Measurements from ENCODE around the gene TRPM1. TPM values are rescaled to one million over a fixed set of nuclear protein-coding genes. Genes with fewer than 3 reads are reported as not detected.

TRPM1 gene
- total RNA-seq, 1 experiment from 2014 or later = 0.77 TPM

DNA sequence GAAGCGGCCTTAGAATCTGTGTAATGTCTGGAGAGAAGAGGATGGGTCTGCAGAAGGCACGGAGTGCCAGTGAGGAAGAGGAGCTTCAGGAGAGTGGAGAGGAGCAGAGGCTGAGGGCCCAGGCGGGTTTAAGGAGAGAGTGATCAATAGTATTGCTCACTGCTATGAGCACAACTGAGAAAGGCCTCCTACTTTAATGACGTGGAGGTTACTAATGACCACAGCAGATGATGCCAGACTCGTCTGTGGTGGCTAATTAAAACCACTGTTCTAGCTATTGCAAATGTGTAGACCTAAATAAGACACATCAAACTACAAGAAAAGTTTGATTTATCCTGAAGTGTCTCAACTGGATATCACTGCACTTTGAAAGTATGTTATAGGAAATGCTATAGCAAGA, 143.3 kb downstream of the TRPM1 start (continued):
- TF ChIP-seq, protein P1, sequence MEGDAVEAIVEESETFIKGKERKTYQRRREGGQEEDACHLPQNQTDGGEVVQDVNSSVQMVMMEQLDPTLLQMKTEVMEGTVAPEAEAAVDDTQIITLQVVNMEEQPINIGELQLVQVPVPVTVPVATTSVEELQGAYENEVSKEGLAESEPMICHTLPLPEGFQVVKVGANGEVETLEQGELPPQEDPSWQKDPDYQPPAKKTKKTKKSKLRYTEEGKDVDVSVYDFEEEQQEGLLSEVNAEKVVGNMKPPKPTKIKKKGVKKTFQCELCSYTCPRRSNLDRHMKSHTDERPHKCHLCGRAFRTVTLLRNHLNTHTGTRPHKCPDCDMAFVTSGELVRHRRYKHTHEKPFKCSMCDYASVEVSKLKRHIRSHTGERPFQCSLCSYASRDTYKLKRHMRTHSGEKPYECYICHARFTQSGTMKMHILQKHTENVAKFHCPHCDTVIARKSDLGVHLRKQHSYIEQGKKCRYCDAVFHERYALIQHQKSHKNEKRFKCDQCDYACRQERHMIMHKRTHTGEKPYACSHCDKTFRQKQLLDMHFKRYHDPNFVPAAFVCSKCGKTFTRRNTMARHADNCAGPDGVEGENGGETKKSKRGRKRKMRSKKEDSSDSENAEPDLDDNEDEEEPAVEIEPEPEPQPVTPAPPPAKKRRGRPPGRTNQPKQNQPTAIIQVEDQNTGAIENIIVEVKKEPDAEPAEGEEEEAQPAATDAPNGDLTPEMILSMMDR (IDR thresholded peaks at IDR 0.05) = no peak
- TF ChIP-seq, protein P2, sequence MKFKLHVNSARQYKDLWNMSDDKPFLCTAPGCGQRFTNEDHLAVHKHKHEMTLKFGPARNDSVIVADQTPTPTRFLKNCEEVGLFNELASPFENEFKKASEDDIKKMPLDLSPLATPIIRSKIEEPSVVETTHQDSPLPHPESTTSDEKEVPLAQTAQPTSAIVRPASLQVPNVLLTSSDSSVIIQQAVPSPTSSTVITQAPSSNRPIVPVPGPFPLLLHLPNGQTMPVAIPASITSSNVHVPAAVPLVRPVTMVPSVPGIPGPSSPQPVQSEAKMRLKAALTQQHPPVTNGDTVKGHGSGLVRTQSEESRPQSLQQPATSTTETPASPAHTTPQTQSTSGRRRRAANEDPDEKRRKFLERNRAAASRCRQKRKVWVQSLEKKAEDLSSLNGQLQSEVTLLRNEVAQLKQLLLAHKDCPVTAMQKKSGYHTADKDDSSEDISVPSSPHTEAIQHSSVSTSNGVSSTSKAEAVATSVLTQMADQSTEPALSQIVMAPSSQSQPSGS (CRISPR knock-in tag; IDR thresholded peaks at IDR 0.05; ENCODE audit: borderline replicate concordance, low read depth) = no peak
- no peak for TF ChIP-seq ZNF396 (CRISPR knock-in tag; IDR thresholded peaks at IDR 0.05; ENCODE audit: borderline replicate concordance)
- no peak for TF ChIP-seq SOX15 (CRISPR knock-in tag; IDR thresholded peaks at IDR 0.05)
- TF ChIP-seq, protein P3, sequence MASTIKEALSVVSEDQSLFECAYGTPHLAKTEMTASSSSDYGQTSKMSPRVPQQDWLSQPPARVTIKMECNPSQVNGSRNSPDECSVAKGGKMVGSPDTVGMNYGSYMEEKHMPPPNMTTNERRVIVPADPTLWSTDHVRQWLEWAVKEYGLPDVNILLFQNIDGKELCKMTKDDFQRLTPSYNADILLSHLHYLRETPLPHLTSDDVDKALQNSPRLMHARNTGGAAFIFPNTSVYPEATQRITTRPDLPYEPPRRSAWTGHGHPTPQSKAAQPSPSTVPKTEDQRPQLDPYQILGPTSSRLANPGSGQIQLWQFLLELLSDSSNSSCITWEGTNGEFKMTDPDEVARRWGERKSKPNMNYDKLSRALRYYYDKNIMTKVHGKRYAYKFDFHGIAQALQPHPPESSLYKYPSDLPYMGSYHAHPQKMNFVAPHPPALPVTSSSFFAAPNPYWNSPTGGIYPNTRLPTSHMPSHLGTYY (CRISPR knock-in tag; IDR thresholded peaks at IDR 0.05) = no peak

DNA sequence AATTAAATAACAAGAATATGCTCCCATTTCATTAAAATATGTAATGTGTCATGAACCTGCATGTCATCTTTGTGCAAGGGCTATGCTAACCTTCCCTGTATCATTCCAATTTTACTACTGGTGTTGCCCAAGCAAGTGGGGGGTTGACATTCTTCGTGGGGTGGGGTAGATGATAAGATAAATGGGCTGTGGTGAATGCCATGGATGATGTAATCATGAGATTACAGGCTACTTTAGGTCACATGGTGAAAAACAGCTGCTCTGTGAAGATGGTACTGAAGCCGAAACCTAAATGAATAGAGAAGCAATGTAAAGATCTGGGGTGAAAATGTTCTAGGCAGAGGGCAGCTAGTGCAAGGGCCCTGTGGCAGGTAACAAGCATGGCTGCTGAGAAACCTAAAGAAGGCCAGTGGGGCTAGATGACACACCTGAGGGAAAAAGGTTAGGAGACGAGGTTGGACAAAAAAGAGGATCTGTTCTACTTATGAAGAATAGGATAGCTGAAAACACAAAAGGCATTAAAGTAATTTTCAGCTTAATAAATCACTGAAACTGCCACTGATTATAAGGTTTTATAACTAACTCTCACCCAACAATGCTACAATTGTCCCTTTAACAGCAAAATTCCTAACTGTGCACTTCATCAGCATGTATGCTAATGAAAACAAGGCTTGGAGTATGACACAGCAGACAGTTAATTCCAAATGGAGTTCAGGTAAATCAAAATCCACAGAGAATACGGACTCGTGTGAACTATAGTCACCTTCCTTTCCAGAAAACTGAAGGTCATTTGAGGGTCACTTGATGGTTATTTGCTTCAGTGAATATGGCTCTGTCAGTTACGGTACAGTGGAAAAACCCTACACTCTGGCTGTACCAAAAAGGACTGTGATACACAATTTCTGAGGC, 145.1 kb downstream of the TRPM1 start:
- ChIA-PET CTCF (no interaction called here), POLR2A (no interaction called here)
- Mint-ChIP-seq H3K27ac (no peak overlapping the region), H3K4me1 (peaks cover 3% of the 10 kb centered on the region; the same call in 1 of the 2 replicates), H3K36me3 (peaks cover 58% of the 10 kb centered on the region), H3K9me3 (no peaks in the 10 kb centered on the region), H3K27me3 (ENCODE audit: low read depth) (no peaks in the 10 kb centered on the region), H3K4me3 (no peak overlapping the region)
- no peak for ATAC-seq
- DNase-seq (ENCODE audit: low spot score) = no peak
- TF ChIP-seq, protein P2 (CRISPR knock-in tag; IDR thresholded peaks at IDR 0.05; ENCODE audit: borderline replicate concordance, low read depth) = no peak
- TF ChIP-seq NFE2L1 (CRISPR knock-in tag; IDR thresholded peaks at IDR 0.05) (no peak), CREB1 (CRISPR knock-in tag; IDR thresholded peaks at IDR 0.05) (no peak), GABPB1 (CRISPR knock-in tag; IDR thresholded peaks at IDR 0.05) (no peak), FOXJ3 (CRISPR knock-in tag; IDR thresholded peaks at IDR 0.05; ENCODE audit: borderline replicate concordance) (no peak), TP53 (CRISPR knock-in tag; IDR thresholded peaks at IDR 0.05) (no peak), SMAD3 (CRISPR knock-in tag; IDR thresholded peaks at IDR 0.05; ENCODE audit: borderline replicate concordance) (no peak), FOXK1 (CRISPR knock-in tag; IDR thresholded peaks at IDR 0.05) (no peak), ZNF671 (CRISPR knock-in tag; IDR thresholded peaks at IDR 0.05) (no peak), ZNF263 (CRISPR knock-in tag; IDR thresholded peaks at IDR 0.05; ENCODE audit: low read depth) (no peak), ZNF121 (CRISPR knock-in tag; IDR thresholded peaks at IDR 0.05) (no peak)
- TF ChIP-seq, protein P1 (IDR thresholded peaks at IDR 0.05) = no peak
- TF ChIP-seq, protein P4, sequence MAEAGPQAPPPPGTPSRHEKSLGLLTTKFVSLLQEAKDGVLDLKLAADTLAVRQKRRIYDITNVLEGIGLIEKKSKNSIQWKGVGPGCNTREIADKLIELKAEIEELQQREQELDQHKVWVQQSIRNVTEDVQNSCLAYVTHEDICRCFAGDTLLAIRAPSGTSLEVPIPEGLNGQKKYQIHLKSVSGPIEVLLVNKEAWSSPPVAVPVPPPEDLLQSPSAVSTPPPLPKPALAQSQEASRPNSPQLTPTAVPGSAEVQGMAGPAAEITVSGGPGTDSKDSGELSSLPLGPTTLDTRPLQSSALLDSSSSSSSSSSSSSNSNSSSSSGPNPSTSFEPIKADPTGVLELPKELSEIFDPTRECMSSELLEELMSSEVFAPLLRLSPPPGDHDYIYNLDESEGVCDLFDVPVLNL (CRISPR knock-in tag; IDR thresholded peaks at IDR 0.05; ENCODE audit: borderline replicate concordance, low read depth) = no peak
- TF ChIP-seq, protein P5, sequence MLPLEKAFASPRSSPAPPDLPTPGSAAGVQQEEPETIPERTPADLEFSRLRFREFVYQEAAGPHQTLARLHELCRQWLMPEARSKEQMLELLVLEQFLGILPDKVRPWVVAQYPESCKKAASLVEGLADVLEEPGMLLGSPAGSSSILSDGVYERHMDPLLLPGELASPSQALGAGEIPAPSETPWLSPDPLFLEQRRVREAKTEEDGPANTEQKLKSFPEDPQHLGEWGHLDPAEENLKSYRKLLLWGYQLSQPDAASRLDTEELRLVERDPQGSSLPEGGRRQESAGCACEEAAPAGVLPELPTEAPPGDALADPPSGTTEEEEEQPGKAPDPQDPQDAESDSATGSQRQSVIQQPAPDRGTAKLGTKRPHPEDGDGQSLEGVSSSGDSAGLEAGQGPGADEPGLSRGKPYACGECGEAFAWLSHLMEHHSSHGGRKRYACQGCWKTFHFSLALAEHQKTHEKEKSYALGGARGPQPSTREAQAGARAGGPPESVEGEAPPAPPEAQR (CRISPR knock-in tag; IDR thresholded peaks at IDR 0.05) = no peak
- TF ChIP-seq, protein P6, sequence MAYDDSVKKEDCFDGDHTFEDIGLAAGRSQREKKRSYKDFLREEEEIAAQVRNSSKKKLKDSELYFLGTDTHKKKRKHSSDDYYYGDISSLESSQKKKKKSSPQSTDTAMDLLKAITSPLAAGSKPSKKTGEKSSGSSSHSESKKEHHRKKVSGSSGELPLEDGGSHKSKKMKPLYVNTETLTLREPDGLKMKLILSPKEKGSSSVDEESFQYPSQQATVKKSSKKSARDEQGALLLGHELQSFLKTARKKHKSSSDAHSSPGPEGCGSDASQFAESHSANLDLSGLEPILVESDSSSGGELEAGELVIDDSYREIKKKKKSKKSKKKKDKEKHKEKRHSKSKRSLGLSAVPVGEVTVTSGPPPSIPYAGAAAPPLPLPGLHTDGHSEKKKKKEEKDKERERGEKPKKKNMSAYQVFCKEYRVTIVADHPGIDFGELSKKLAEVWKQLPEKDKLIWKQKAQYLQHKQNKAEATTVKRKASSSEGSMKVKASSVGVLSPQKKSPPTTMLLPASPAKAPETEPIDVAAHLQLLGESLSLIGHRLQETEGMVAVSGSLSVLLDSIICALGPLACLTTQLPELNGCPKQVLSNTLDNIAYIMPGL (CRISPR knock-in tag; IDR thresholded peaks at IDR 0.05) = no peak
- TF ChIP-seq, protein P7, sequence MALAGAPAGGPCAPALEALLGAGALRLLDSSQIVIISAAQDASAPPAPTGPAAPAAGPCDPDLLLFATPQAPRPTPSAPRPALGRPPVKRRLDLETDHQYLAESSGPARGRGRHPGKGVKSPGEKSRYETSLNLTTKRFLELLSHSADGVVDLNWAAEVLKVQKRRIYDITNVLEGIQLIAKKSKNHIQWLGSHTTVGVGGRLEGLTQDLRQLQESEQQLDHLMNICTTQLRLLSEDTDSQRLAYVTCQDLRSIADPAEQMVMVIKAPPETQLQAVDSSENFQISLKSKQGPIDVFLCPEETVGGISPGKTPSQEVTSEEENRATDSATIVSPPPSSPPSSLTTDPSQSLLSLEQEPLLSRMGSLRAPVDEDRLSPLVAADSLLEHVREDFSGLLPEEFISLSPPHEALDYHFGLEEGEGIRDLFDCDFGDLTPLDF (CRISPR knock-in tag; IDR thresholded peaks at IDR 0.05) = no peak
- TF ChIP-seq, protein P8, sequence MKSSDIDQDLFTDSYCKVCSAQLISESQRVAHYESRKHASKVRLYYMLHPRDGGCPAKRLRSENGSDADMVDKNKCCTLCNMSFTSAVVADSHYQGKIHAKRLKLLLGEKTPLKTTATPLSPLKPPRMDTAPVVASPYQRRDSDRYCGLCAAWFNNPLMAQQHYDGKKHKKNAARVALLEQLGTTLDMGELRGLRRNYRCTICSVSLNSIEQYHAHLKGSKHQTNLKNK (CRISPR knock-in tag; IDR thresholded peaks at IDR 0.05) = no peak

All from WTC11 (cell line).